Activated T-cell treated with anti-CD3 and anti-CD28 coated beads for 4 hours (primary cell): ENCODE measurements around the gene OBSL1.

ENCODE experiments used
- DNase-seq: peaks from one replicate; pipeline ENCODE4 v3.0.0-alpha.2; 2020

Gene OBSL1

GRCh38 chr2:219595256-219595655 lies 23.9 kb upstream of the OBSL1 start:
- no peak for DNase-seq

- no peak for DNase-seq
Observed at GRCh38 chr2:219593154-219593553, 21.8 kb upstream of the OBSL1 start.

- DNase-seq: no peak
Observed at GRCh38 chr2:219592736-219593135, 21.4 kb upstream of the OBSL1 start.

GRCh38 chr2:219591091-219591490 lies 19.8 kb upstream of the OBSL1 start:
- DNase-seq: no peak

GRCh38 chr2:219581346-219581745 lies 10.0 kb upstream of the OBSL1 start:
- DNase-seq: no peak

- no peak for DNase-seq
Observed at GRCh38 chr2:219578811-219579613, 7.7 kb upstream of the OBSL1 start.

GRCh38 chr2:219576505-219577388 lies 5.4 kb upstream of the OBSL1 start:
- no peak for DNase-seq

- DNase-seq: no peak
Observed at GRCh38 chr2:219575566-219576504, 4.5 kb upstream of the OBSL1 start.

- DNase-seq: no peak
Observed at GRCh38 chr2:219574484-219575311, 3.4 kb upstream of the OBSL1 start.

- DNase-seq: no peak
Observed at GRCh38 chr2:219573166-219573565, 1.8 kb upstream of the OBSL1 start.

GRCh38 chr2:219572237-219573001 lies 1.1 kb upstream of the OBSL1 start, which contains the start of gene INHA:
INHA (plus strand) TSS chr2:219572310; CDS start chr2:219572375, 65 bp downstream.
- DNase-seq: no peak

- DNase-seq: no peak
Observed at GRCh38 chr2:219570924-219571310, 422 bp downstream of the OBSL1 start.

- DNase-seq: no peak
Observed at GRCh38 chr2:219570194-219570923, 980 bp downstream of the OBSL1 start.

GRCh38 chr2:219569635-219570034 lies 1.7 kb downstream of the OBSL1 start:
- DNase-seq: no peak

- no peak for DNase-seq
Observed at GRCh38 chr2:219569041-219569440, 2.3 kb downstream of the OBSL1 start.

- DNase-seq: no peak
Observed at GRCh38 chr2:219567791-219568361, 3.5 kb downstream of the OBSL1 start.

GRCh38 chr2:219567131-219567530 lies 4.2 kb downstream of the OBSL1 start:
- DNase-seq: no peak

- DNase-seq: no peak
Observed at GRCh38 chr2:219566640-219567039, 4.7 kb downstream of the OBSL1 start.

- DNase-seq: no peak
Observed at GRCh38 chr2:219565130-219566080, 5.9 kb downstream of the OBSL1 start.
